GM19372 (cell line): ENCODE measurements around the gene SPATS1.
"Not testable (repeated sequence)": the region's sequence is repeated elsewhere in the genome, so short reads cannot be mapped to it uniquely, and the experiment has no call there.

Experiments used
- ATAC-seq: cut with Tn5 transposase; IDR thresholded peaks from one replicate; pipeline ENCODE4 v1.9.1; 2021; ENCODE audit warnings: mild to moderate bottlenecking, low read depth, moderate library complexity; ENCODE audit not compliant: unreplicated experiment

Gene SPATS1

GRCh38 chr6:44339763-44340625, 2.5 kb upstream of the SPATS1 start:
- no peak for ATAC-seq

GRCh38 chr6:44341095-44341890, 1.2 kb upstream of the SPATS1 start:
- no peak for ATAC-seq

GRCh38 chr6:44342052-44342451, 398 bp upstream of the SPATS1 start:
- no peak for ATAC-seq

- ATAC-seq, result not testable (repeated sequence)
Observed at GRCh38 chr6:44346818-44347217, 4.4 kb downstream of the SPATS1 start.

- ATAC-seq, result no peak
Observed at GRCh38 chr6:44349904-44350649, 7.6 kb downstream of the SPATS1 start.

GRCh38 chr6:44350650-44350994, 8.2 kb downstream of the SPATS1 start:
- not testable (repeated sequence) for ATAC-seq

GRCh38 chr6:44352259-44352658, 9.8 kb downstream of the SPATS1 start:
- no peak for ATAC-seq

- ATAC-seq, result no peak
Observed at GRCh38 chr6:44353336-44353735, 10.9 kb downstream of the SPATS1 start.

GRCh38 chr6:44355640-44356039, 13.2 kb downstream of the SPATS1 start:
- no peak for ATAC-seq

GRCh38 chr6:44356487-44356886, 14.0 kb downstream of the SPATS1 start:
- ATAC-seq, result no peak

GRCh38 chr6:44359973-44360372, 17.5 kb downstream of the SPATS1 start:
- ATAC-seq, result no peak

- ATAC-seq, result no peak
Observed at GRCh38 chr6:44361947-44362346, 19.5 kb downstream of the SPATS1 start.

- ATAC-seq, result no peak
Observed at GRCh38 chr6:44363377-44363926, 21.0 kb downstream of the SPATS1 start.

- no peak for ATAC-seq
Observed at GRCh38 chr6:44366781-44367180, 24.3 kb downstream of the SPATS1 start.

GRCh38 chr6:44367681-44368080, 25.2 kb downstream of the SPATS1 start:
- no peak for ATAC-seq

- ATAC-seq, result no peak
Observed at GRCh38 chr6:44373051-44373450, 30.6 kb downstream of the SPATS1 start.

- ATAC-seq, result no peak
Observed at GRCh38 chr6:44373787-44374186, 31.3 kb downstream of the SPATS1 start.

- no peak for ATAC-seq
Observed at GRCh38 chr6:44375071-44375470, 32.6 kb downstream of the SPATS1 start.

- no peak for ATAC-seq
Observed at GRCh38 chr6:44377484-44377883, 35.0 kb downstream of the SPATS1 start.

- ATAC-seq, result no peak
Observed at GRCh38 chr6:44377971-44378370, 35.5 kb downstream of the SPATS1 start.

- no peak for ATAC-seq
Observed at GRCh38 chr6:44381739-44382138, 39.3 kb downstream of the SPATS1 start.
